DMS53 treated with DMSO at 0.1 percent for 48 hours (cell line): ENCODE measurements around the gene AADAT.
"Not testable (repeated sequence)": the region's sequence is repeated elsewhere in the genome, so short reads cannot be mapped to it uniquely, and the experiment has no call there.

Experiments used
- DNase-seq: peaks from one replicate; lab custom pipeline; 2025; ENCODE audit not compliant: unreplicated experiment; lab: John Stamatoyannopoulos, UW

AADAT gene

DNA sequence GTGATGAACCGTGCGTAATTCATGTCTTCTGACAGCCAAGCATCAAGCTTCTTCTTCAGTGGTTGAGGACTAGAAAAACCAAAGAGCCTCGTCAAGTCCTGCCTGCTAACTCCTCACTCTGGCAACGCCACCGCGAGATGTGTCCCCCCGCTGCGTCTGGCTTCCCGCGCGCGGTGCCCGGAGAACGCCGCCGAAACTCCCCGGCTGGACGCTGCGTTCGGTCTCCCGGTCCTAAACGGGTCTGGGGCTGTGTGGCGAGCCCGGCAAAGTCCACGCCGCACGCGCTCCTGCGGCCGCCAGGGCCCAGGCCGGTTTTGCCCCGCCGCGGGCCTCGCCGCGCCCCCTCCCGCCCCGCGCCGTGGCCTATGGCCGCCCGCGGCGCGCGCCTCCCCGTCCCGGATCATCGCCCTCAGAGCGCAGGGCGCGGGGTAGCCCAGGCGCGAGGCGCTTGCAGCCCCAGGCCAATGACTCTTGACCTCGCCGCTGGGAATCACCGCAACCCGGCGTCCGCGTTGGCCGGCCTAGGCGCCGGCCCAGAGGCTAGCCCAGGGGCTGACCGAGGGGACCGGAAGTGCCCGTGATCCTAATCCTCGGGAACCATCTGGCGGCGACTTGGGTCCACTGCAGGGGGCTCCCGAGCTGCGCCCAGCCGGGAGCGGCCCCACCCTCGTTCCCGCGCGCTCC is at the start of gene AADAT:
TSS of gene AADAT (minus strand) at position 289 of the 684 bp plus-strand sequence. CDS start at position 23, 266 bp downstream.
- DNase-seq, result peak; percentile 31

DNA sequence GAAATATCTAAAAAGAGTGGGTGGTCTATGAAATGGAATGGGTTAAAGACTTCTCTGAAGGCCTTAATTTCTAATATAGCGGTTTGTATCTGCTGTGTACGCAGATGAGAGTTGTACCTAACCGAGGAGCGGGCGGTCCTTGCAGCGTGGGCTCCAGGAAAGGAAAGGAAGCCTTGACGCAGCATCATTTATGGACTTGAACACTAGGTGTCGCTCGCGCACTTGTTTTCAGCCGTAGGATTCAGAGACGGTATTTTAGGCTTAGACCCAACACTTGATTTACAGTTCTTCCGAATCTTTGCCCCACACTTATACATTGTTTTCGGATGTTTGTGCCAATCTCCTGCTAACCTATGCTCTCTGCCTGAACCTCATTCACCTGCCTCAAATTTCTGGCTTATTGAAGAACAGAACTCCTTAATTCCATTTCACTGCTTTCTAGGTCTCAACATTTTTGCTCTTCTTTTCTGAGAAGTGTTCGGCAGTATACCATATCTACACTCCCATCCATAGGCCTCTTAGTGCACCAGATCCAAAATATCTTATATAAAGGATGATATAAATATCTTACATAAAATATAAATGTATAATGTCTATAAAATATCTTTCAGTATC is 48.9 kb upstream of the AADAT start:
- DNase-seq, result peak; percentile 51

DNA sequence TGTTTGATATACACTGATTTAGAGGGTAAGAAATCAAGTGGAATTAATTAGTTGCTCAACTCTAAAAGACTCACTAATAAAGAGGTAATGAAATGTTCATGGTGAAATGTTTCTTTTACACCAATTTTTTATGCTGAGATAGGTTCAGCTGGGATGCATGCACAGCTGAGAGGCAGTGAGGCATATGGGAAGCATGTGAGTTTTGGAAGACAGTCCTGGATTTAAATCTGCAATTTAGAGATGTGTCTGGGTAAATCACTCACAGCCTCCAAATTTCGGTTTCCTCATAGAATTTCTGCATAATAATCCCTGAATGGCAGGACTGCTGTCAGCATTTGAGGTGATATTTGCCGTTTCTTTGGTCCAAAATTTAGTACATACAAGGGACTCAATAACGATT is 48.2 kb upstream of the AADAT start:
- no peak for DNase-seq

DNA sequence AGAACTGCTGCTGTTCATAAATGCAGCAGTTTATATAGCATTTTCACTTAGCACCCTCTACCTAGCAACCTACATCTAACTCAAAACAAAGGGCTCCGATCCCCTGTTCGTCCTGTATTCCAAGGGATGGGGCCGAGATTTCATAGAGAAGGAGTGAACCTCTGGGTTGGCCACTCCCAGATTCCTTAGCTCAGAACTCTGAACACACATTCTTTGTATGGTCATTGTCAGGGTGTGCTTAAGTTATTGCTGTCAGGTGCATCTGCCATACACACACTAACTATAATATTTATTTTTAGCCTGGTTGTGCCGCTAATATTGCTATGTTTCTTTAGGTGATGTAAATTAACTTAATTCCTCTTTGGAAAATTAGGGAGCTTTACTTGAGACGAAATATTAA is 47.7 kb upstream of the AADAT start:
- DNase-seq, result no peak

DNA sequence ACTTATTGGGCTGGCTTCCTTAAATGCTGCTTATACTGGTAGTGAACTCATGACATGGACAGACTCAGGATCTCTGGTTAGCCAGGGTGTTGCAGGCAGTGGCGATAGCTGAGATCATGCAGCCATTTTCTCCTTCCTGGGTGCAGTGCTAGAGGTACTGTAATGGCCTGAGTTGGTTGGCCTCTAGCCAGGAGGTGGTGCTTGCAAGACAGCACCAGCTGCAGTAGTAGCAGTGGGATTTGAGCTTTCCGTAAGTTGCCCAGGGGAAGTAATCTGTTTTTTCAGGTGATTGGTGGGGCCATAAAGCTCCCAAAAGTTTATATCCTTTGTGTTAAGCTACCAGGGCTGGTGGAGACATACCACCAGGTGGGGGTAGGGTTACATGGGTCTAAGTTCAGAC is 45.1 kb upstream of the AADAT start:
- no peak for DNase-seq

DNA sequence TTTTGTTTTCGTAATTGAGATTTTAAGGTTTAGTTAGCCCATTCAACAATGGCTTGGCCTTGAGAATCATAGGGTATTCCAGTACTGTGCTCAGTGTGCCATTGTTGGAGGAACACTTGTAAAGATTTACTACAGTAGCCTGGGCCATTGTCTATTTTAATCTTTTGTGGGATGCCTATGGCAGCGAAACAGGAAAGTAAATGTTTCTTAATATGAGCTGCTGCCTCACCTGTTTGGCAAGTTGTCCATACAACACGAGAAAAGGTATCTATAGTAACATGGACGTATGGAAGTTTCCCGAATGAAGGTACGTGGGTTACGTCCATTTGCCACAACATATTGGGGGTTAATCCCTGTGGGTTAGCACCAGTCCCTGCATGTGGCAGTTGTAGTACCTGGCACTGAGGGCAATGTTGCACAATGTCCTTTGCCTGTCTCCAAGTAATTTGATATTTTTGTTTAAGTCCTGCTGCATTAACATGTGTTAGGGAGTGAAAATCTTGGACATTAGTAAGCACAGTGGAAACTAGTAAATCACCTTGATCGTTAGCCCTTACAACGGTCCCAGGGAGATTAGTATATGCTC is 38.6 kb upstream of the AADAT start:
- DNase-seq, result no peak

DNA sequence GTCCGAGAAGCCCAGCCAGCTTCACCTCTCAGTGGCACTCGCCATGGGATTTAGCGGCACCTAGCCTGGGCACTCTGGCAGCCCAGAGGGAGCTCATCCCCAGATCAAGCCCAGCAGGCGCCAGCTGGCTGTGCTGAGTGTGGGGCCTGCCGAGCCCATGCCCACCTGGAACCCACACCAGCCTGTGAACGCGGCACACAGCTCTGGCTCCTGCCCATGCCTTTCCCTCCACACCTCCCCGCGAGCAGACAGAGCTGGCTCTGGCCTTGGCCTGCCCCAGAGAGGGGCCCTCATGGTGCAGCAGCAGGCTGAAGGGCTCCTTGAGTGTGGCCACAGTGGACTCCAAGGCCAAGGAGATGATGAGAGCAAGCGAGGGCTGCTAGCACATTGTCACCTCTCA is 38.0 kb upstream of the AADAT start:
- DNase-seq, result no peak

DNA sequence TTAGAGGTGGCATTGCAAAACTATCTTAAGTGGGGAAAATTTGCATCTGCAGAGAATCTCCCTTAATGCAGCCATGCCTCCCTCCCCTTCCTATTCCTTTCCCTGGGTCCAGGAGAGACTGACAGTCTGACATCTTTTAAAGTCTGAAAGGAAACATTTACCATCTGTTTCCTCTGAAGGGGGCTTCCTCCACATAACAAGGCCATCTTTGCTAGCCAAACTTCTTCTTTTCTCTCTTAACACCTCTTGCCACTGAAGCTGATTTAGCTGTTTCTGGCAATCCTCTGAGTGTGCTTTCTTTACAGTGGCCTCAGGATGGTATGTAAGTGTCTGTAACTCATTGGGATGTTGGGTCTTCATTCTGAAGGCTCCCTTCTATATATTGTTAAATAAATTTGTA is 34.6 kb upstream of the AADAT start:
- no peak for DNase-seq

DNA sequence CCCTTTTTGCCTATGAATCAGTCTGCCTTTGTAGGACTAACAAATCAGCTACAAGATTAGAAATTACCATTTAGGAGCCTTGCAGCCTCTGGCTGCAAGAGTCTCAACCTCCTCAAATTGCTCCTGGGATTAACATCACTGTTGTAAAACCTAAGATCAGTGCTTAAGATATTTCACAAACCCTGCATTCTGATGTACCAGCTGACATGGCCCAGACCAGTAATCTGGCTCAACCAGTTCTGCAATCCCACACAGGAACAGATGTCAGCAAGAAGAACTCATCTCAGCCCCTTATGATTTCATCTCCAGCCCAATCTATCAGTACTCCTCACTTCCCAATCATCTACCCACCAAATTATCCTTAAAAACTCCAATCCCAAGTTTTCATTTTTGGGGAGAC is 32.5 kb upstream of the AADAT start:
- no peak for DNase-seq

DNA sequence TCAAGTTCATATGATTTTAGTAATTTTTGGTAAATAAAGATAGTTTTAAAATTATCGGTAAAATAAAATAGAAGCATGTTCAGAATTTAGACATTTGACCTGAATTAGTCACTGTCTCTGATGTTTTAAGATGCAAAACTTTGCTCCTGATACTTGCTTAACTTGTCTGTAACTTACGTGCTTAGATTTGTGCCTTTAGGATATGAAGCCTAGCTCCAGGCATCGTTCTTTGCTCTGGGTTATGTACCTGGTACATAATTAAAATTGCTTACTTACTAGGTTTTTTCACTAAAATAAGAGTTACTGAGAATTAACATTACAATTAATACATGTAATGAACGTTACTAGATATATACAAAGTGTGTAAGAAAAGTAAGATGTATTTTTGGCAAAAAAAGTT is 24.9 kb upstream of the AADAT start:
- DNase-seq, result no peak

DNA sequence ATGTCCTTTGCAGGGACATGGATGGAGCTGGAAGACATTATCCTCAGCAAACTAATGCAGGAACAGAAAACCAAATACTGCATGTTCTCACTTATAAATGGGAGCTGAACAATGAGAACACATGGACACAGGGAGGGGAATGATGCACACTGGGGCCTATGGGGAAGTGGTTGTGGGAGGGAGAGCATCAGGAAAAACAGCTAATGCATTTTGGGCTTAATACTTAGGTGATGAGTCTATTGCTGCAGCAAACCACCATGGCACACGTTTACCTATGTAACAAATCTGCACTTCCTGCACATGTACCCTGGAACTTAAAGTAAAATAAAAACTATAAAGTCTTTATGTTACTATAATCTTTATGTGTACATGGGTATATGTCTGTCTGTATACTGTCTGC is 24.4 kb upstream of the AADAT start:
- DNase-seq, result not testable (repeated sequence)

DNA sequence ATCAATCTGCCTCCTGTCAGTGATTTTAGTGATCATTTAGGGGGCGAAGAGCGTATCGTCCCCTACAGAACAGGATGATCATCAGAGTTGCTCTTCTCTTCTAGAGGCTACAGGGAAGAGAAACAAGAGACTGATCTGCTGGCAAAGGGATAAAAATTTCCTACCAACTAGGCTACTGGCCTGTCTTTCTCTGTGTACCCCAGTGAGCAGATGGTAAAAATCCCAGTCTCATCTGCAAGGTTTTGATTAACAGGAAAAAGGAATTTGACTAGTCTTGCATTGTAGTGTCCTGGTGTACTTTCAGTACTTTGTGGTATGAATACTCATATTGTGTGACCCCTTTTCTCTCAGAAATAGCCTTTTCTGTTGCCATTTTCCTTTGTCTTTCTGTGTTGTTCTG is 21.8 kb upstream of the AADAT start:
- DNase-seq, result no peak

DNA sequence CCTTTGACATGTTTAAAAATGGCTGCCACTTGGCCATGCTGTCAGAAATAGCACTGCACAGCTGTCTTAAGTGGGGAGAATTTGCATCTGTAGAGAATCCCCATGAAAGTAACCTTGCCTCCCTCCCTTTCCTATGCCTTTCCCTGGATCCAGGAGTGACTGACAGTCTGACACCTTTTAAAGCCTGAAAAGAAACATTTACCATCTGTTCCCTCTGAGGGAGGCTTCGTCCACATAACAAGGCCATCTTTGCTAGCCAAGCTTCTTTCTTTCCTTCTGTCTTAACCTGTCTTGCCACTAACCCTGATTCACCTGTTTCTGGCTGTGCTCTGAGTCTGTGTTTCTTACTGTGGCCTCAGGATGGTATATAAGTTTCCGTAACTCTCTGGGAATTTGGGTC is 21.3 kb upstream of the AADAT start:
- no peak for DNase-seq

DNA sequence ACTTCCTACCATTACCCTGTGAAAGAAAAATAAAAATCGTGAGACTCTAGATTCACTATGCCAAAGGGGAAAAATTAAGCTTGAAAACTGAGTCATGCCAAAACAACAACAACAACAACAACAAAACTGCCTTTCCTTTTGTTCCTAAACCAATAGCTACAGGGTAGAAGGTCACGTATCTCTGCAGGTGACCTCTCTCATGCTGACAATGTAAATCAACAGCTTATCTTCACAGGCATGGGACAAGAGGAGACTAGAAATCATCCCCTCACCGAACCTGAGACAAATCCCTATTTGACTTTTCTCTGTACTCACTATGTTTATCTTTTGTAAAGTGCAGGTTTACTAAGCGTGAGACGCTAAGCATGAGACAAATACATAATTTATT is 20.5 kb upstream of the AADAT start:
- DNase-seq, result no peak

DNA sequence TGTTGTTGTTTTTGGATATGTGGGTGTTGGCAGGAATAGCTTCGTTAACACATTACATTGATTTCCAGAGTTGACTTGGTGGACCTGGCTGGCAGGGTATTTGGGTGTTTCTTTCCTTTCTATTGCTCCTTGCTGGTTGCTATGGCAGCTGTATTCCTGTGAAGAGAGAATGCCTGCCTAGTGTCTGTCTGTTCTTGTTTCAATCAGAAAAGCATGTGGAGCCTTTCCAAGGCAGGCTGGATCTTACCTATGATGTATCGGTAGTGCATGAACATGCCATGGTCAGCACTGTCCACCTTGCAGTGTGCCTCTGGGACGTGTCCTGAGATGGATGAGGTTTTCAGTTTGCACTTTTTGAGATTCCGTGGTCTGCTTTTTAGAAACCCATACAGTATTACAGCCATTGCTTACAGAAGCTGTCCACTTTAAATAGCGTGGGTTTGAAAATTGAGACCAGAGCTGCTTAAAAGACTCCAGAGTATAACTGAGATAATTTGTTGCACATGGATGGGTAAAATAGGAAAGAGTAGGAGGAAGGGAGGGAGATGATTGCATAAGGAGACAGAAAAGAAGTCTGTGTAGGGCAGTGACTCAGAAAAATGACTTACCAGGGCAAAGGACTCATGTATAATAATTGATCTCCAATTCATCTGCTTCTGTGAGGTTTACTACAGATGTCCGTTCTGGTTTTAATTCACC is 20.0 kb upstream of the AADAT start:
- DNase-seq, result no peak

DNA sequence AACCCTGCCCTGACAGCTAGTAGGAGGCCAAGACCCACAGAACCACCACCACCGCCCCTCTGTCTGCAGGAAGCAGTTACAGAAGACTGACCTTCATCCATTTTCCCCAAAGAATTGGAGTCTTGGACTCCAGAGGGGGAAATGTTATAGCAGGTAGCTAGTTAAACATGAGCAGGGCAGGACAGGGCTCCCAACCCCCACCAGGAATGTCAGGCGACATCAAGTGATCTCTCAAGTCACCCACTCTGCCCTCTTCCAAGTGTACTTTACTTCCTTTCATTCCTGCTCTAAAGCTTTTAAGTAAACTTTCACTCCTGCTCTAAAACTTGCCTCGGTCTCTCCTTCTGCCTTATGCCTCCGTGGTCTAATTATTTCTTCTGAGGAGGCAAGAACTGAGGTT is 17.1 kb upstream of the AADAT start:
- no peak for DNase-seq

DNA sequence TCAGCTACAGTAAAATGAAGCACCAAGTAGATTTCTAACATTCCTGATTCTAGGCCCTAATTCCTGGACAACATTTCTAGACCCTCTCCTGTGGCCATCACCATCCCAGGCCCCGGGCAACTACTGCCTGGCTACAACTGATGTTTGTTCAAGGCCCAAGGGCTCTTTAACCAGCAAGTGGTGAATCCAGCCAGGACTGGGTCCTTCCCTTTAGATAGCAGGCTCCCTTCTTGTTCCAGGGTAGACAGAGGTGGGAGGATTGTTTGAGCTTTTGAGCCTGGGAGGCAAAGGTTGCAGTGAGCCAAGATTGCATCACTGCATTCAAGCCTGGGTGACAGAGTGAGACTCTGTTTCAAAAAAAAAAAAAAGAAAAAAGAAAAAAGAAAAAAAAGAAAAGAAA is 12.7 kb upstream of the AADAT start:
- DNase-seq, result no peak

DNA sequence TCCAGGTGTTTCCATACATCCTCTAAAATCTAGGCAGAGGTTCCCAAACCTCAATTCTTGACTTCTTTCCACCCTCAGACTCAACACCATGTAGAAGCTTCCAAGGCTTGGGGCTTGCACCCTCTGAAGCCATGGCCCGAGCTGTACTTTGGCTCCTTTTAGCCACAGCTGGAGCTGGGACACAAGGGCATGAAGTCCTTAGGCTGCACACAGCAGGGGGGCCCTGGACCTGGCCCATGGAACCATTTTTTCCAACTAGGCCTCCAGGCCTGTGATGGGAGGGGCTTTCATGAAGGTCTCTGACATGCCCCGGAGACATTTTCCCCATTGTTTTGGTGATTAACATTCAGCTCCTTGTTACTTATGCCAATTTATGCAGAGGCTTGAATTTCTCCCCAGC is 8.4 kb upstream of the AADAT start:
- DNase-seq, result not testable (repeated sequence)

DNA sequence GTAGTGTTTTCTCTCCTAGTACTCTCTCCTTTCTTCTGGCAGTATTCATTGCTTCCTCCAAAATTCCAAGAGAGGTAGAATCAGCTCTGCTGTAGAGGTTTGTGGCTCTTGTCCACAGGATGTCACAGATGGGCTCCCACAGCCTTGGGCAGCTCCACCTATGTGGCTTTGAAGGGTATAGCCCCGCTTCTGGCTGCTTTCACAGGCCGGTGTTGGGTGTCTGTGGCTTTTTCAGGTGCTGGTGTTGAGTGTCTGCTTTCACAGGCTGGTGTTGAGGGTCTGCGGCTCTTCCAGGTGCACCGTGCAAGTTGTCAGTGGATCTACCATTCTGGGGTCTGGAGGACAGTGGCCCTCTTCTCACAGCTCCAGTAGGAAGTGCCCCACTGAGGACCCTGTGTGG is 7.9 kb upstream of the AADAT start:
- no peak for DNase-seq

DNA sequence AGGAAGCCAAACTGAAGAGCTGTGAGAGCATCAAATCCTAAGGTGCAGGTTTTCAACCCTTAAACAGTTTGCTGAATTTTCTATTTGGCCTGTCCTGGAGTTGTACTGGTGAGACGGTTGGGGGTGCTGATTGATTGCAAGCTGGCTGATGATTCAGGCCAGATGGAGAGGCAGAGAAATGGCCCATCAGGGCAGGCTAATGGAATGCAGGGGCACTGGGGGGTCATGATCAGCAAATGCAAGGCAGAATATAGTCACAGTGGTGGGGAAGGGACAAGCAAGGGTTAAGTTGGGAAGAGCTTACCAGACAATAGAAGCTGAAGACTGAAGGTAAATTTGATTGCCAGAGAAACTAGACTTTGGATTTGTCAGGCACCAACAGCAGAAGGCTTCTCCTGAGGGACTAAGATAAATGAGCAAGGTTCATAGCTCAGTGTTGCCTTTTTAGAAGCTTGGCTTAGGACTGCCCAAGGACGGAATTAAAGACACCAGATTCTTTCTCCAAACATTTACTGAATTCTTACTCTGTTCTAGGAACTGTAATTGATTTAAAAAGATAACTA is 4.3 kb upstream of the AADAT start:
- no peak for DNase-seq

DNA sequence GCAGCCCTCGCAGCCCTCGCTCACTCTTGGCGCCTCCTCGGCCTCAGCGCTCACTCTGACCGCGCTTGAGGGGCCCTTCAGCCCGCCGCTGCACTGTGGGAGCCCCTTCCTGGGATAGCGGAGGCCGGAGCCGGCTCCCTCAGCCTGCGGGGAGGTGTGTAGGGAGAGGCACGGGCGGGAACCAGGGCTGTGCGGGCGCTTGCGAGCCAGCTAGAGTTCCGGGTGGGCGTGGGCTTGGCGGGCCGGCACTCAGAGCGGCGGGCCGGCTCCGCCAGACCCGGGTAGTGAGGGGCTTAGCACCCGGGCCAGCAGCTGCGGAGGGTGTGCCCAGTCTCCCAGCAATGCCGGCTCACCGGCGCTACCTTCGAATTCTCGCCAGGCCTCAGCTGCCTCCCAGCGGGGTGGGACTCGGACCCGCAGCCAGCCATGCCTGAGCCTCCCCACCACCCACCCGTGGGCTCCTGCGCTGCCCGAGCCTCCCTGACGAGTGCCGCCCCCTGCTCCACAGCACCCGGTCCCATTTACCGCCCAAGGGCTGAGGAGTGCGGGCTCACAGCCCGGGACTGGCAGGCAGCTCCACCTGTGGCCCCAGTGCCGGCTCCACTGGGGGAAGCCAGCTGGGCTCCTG is 1.4 kb upstream of the AADAT start:
- DNase-seq, result no peak
